GM13977 (cell line): ENCODE results near the gene METTL25B.
A peak's percentile ranks its signal among the peaks of the same experiment; 100 is the strongest.

Experiments used
- DNase-seq: peaks from one replicate; pipeline ENCODE4 v3.0.0; 2012; ENCODE audit warnings: low spot score
- CTCF ChIP-seq: IDR thresholded peaks from 2 replicates; pipeline ENCODE4 v1.5.1; 2012; ENCODE audit warnings: mild to moderate bottlenecking, control low read depth; ENCODE audit not compliant: insufficient read depth; ENCODE audit errors: extremely low read depth, missing control alignments
- in situ Hi-C: fragments of 300-500 bp; cut with MboI; formaldehyde crosslinking; loops from one replicate; pipeline ENCODE4 v1.12.0; 2022; ENCODE audit warnings: low sequenced_read_pairs, low pct_unique_long_range_greater_than_20kb, mixed read lengths, inconsistent platforms; ENCODE audit not compliant: unreplicated experiment

METTL25B gene

GRCh38 chr1:156700736-156701531 is 27.3 kb upstream of the METTL25B start:
- in situ Hi-C loops: loop anchor here (25.0 kb wide), 1 partner anchor 161 kb away; the partner anchor contains the start of genes INSRR and NTRK1
- no peak for TF ChIP-seq CTCF
- no peak for DNase-seq

GRCh38 chr1:156703336-156703735 is 24.9 kb upstream of the METTL25B start:
- DNase-seq: no peak
- in situ Hi-C loops: loop anchor here (25.0 kb wide), 1 partner anchor 159 kb away; the partner anchor contains the start of genes INSRR and NTRK1
- no peak for TF ChIP-seq CTCF

DNA sequence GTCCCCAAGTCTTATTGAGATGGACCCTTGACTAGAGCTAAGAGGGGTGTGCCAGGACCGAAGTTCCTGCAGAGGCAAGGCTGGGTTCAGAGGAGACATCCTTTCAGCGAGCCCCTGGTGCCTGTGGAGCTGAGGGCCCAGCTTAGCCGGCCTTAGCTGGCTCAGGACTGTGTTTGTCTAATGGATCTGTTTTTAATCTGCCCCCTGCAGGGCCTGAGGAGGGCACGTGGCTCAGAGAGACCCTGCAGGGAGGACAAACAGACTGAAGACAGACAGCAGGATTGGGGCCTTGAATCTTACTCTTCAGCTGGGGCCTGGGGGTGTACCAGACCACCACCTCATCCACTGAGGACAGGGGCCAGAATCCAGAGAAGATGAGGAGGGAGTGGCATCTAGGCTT is 24.5 kb upstream of the METTL25B start:
- TF ChIP-seq CTCF: no peak
- in situ Hi-C loops: loop anchor here (25.0 kb wide), 1 partner anchor 159 kb away; the partner anchor contains the start of genes INSRR and NTRK1
- DNase-seq: no peak

DNA sequence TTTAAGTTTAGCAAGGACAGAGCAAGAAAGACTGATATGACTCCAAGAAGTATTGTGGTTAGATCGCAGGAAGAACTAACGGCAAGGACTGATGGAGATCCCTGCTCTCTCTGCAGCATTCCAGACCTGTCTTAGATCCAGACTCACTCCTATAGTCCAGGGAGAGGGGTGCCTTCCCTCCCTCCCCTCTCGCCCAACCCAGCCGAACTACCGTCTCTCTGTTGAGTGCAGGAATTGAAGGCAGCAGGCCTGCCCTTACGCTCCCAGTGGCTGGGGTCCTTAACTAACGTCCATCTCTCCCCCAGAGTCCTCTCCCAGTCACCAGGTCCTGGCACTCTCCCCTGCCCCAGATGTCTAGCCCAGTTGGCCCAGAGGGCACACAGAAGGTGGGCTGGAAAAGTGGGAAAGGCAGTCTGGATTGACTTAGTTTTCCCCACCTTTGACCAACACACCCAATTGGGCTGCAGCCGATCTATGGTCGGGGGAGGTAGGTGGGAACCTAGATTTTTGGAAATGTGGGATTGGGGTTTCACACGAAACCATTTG is 24.0 kb upstream of the METTL25B start:
- no peak for TF ChIP-seq CTCF
- in situ Hi-C loops: loop anchor here (25.0 kb wide), 1 partner anchor 158 kb away; the partner anchor contains the start of genes INSRR and NTRK1
- no peak for DNase-seq

DNA sequence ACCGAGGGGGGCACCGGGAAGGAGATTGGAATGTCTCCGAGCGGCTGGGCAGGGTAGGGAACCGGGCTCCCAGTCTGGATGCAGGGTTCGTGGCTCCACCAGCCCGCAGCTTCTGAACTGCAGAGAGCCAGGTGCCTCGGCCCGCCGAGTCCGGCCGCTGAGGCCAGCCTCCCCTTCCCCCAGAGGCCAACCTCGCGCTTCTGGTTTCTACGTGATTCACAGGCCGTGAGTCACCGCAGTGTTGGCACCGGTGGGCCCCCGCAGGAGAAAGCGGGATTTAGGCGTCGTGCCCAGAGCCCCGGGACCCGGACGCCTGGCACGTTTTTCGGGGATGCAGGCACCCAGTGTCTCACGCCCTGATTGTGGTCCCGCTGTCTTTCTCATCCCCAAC is 23.3 kb upstream of the METTL25B start:
- TF ChIP-seq CTCF: no peak
- in situ Hi-C loops: loop anchor here (25.0 kb wide), 1 partner anchor 157 kb away; the partner anchor contains the start of genes INSRR and NTRK1
- DNase-seq: no peak

DNA sequence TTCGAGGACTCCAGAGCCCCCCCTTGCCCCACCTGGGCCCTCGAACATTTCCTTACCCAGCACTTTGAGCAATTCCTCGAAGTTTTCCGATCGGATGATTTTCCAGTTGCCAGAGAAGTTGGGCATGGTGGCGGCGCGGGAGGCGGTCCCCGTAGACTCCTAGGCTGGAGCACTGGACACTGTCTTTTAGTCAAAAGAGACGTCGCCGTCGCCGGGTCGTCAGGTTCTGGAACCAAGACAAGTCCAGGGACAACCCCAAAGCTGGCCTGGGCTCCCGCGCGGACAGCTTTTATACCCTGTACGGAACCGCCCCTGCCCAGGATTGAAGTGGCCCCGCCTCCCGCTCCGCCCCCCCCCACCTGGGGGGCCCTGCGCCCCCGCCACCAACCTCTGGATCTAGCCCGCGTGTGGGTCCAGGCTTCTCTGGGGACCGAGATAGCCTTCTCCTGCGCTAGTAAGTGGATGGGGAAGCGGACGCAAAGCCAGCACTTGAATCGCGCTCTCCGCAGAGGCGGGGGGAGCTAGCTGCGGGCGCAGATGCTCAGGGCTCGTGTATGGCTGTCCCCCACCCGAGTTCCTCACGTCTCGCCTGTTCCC is 22.9 kb upstream of the METTL25B start, which contains the start of gene CRABP2:
CRABP2 (minus strand) TSS at position 263 of the 597 bp plus-strand sequence; CDS start at position 126, 137 bp downstream.
- peak; percentile 53 for DNase-seq
- TF ChIP-seq CTCF: no peak
- in situ Hi-C loops: loop anchor here (25.0 kb wide), 1 partner anchor 157 kb away; the partner anchor contains the start of genes INSRR and NTRK1
